ENCODE measurements around the gene LCOR. TPM values are rescaled to one million over a fixed set of nuclear protein-coding genes. Genes with fewer than 3 reads are reported as not detected.

Gene LCOR
- total RNA-seq, 1 donor from 2014 or later, result 26.2 TPM

- intact Hi-C loops (cut with micrococcal nuclease), result loop anchor here (1.0 to 10.0 kb wide), 3 partner anchors 10 to 308 kb away; no protein-coding TSS in a partner anchor
- Mint-ChIP-seq H3K9me3 (no peaks in the 10 kb centered on the region), H3K4me3 (no peak overlapping the region), H3K27me3 (ENCODE audit: insufficient read depth) (no peaks in the 10 kb centered on the region), H3K4me1 (ENCODE audit: low read depth) (peaks cover 29% of the 10 kb centered on the region), H3K27ac (no peak overlapping the region), H3K36me3 (ENCODE audit: low read depth) (peaks cover 12% of the 10 kb centered on the region)
- no peak for DNase-seq (ENCODE audit: low spot score)
Observed at GRCh38 chr10:96906864-96907263, 74.8 kb downstream of the LCOR start.

- Mint-ChIP-seq H3K27ac (no peak overlapping the region), H3K9me3 (no peaks in the 10 kb centered on the region), H3K4me3 (no peak overlapping the region), H3K36me3 (ENCODE audit: low read depth) (peaks cover 20% of the 10 kb centered on the region), H3K27me3 (ENCODE audit: insufficient read depth) (no peaks in the 10 kb centered on the region), H3K4me1 (ENCODE audit: low read depth) (peaks cover 21% of the 10 kb centered on the region)
- DNase-seq (ENCODE audit: low spot score), result no peak
- intact Hi-C loops (cut with micrococcal nuclease), result loop anchor here (1.0 to 5.0 kb wide), 4 partner anchors 37 to 115 kb away; partner anchors contain the start of gene LCOR
Observed at GRCh38 chr10:96910488-96911395, 78.6 kb downstream of the LCOR start.

- intact Hi-C loops (cut with micrococcal nuclease), result loop anchor here (5.0 kb wide), 1 partner anchor 80 kb away; the partner anchor contains the start of gene LCOR
- H3K36me3 Mint-ChIP-seq (ENCODE audit: low read depth), result peaks cover 20% of the 10 kb centered on the region
- no peaks in the 10 kb centered on the region for H3K27me3 Mint-ChIP-seq (ENCODE audit: insufficient read depth)
- DNase-seq (ENCODE audit: low spot score), result no peak
- H3K4me3 Mint-ChIP-seq, result no peak overlapping the region
- no peak overlapping the region for H3K27ac Mint-ChIP-seq
- H3K9me3 Mint-ChIP-seq, result no peaks in the 10 kb centered on the region
- H3K4me1 Mint-ChIP-seq (ENCODE audit: low read depth), result peaks cover 16% of the 10 kb centered on the region
Observed at GRCh38 chr10:96912405-96912804, 80.3 kb downstream of the LCOR start.

GRCh38 chr10:96913906-96914305, 81.8 kb downstream of the LCOR start:
- H3K27ac Mint-ChIP-seq, result no peak overlapping the region
- H3K4me3 Mint-ChIP-seq, result no peak overlapping the region
- peaks cover 21% of the 10 kb centered on the region for H3K36me3 Mint-ChIP-seq (ENCODE audit: low read depth)
- intact Hi-C loops (cut with micrococcal nuclease), result loop anchor here (5.0 kb wide), 1 partner anchor 82 kb away; the partner anchor contains the start of gene LCOR
- peaks cover 26% of the 10 kb centered on the region for H3K4me1 Mint-ChIP-seq (ENCODE audit: low read depth)
- no peaks in the 10 kb centered on the region for H3K27me3 Mint-ChIP-seq (ENCODE audit: insufficient read depth)
- no peak for DNase-seq (ENCODE audit: low spot score)
- no peaks in the 10 kb centered on the region for H3K9me3 Mint-ChIP-seq

GRCh38 chr10:96917628-96918027, 85.5 kb downstream of the LCOR start:
- intact Hi-C loops (cut with micrococcal nuclease), result no loop called here
- DNase-seq (ENCODE audit: low spot score), result no peak
- H3K36me3 Mint-ChIP-seq (ENCODE audit: low read depth), result peaks cover 9% of the 10 kb centered on the region
- no peaks in the 10 kb centered on the region for H3K27me3 Mint-ChIP-seq (ENCODE audit: insufficient read depth)
- H3K27ac Mint-ChIP-seq, result no peak overlapping the region
- H3K4me3 Mint-ChIP-seq, result no peak overlapping the region
- peaks cover 24% of the 10 kb centered on the region for H3K4me1 Mint-ChIP-seq (ENCODE audit: low read depth)
- no peaks in the 10 kb centered on the region for H3K9me3 Mint-ChIP-seq

- no peak overlapping the region for H3K27ac Mint-ChIP-seq
- H3K27me3 Mint-ChIP-seq (ENCODE audit: insufficient read depth), result no peaks in the 10 kb centered on the region
- H3K4me1 Mint-ChIP-seq (ENCODE audit: low read depth), result peaks cover 31% of the 10 kb centered on the region
- intact Hi-C loops (cut with micrococcal nuclease), result no loop called here
- H3K4me3 Mint-ChIP-seq, result no peak overlapping the region
- H3K9me3 Mint-ChIP-seq, result no peaks in the 10 kb centered on the region
- H3K36me3 Mint-ChIP-seq (ENCODE audit: low read depth), result peaks cover 6% of the 10 kb centered on the region
- DNase-seq (ENCODE audit: low spot score), result no peak
Observed at GRCh38 chr10:96918214-96919002, 86.3 kb downstream of the LCOR start.

- Mint-ChIP-seq H3K9me3 (no peaks in the 10 kb centered on the region), H3K4me1 (ENCODE audit: low read depth) (peaks cover 33% of the 10 kb centered on the region), H3K27me3 (ENCODE audit: insufficient read depth) (no peaks in the 10 kb centered on the region), H3K4me3 (no peak overlapping the region), H3K27ac (no peak overlapping the region), H3K36me3 (ENCODE audit: low read depth) (peaks cover 3% of the 10 kb centered on the region)
- intact Hi-C loops (cut with micrococcal nuclease), result no loop called here
- no peak for DNase-seq (ENCODE audit: low spot score)
Observed at GRCh38 chr10:96919785-96920430, 87.8 kb downstream of the LCOR start.

GRCh38 chr10:96921655-96922054, 89.6 kb downstream of the LCOR start:
- peaks cover 33% of the 10 kb centered on the region for H3K4me1 Mint-ChIP-seq (ENCODE audit: low read depth)
- H3K27me3 Mint-ChIP-seq (ENCODE audit: insufficient read depth), result no peaks in the 10 kb centered on the region
- H3K27ac Mint-ChIP-seq, result no peak overlapping the region
- no peaks in the 10 kb centered on the region for H3K9me3 Mint-ChIP-seq
- peaks cover 3% of the 10 kb centered on the region for H3K36me3 Mint-ChIP-seq (ENCODE audit: low read depth)
- no peak overlapping the region for H3K4me3 Mint-ChIP-seq
- intact Hi-C loops (cut with micrococcal nuclease), result no loop called here
- no peak for DNase-seq (ENCODE audit: low spot score)

- Mint-ChIP-seq H3K9me3 (no peaks in the 10 kb centered on the region), H3K27ac (no peak overlapping the region), H3K4me3 (no peak overlapping the region), H3K4me1 (ENCODE audit: low read depth) (peaks cover 23% of the 10 kb centered on the region), H3K27me3 (ENCODE audit: insufficient read depth) (no peaks in the 10 kb centered on the region), H3K36me3 (ENCODE audit: low read depth) (peaks cover 11% of the 10 kb centered on the region)
- intact Hi-C loops (cut with micrococcal nuclease), result no loop called here
- no peak for DNase-seq (ENCODE audit: low spot score)
Observed at GRCh38 chr10:96922978-96923948, 91.2 kb downstream of the LCOR start.

GRCh38 chr10:96924861-96925260, 92.8 kb downstream of the LCOR start:
- H3K27ac Mint-ChIP-seq, result no peak overlapping the region
- H3K4me1 Mint-ChIP-seq (ENCODE audit: low read depth), result peaks cover 18% of the 10 kb centered on the region
- intact Hi-C loops (cut with micrococcal nuclease), result no loop called here
- H3K9me3 Mint-ChIP-seq, result no peaks in the 10 kb centered on the region
- no peak overlapping the region for H3K4me3 Mint-ChIP-seq
- DNase-seq (ENCODE audit: low spot score), result no peak
- H3K27me3 Mint-ChIP-seq (ENCODE audit: insufficient read depth), result no peaks in the 10 kb centered on the region
- H3K36me3 Mint-ChIP-seq (ENCODE audit: low read depth), result peaks cover 14% of the 10 kb centered on the region

GRCh38 chr10:96930469-96930868, 98.4 kb downstream of the LCOR start:
- H3K4me3 Mint-ChIP-seq, result no peak overlapping the region
- no peaks in the 10 kb centered on the region for H3K9me3 Mint-ChIP-seq
- H3K36me3 Mint-ChIP-seq (ENCODE audit: low read depth), result peaks cover 13% of the 10 kb centered on the region
- no peaks in the 10 kb centered on the region for H3K27me3 Mint-ChIP-seq (ENCODE audit: insufficient read depth)
- H3K4me1 Mint-ChIP-seq (ENCODE audit: low read depth), result no peaks in the 10 kb centered on the region
- no peak overlapping the region for H3K27ac Mint-ChIP-seq
- no peak for DNase-seq (ENCODE audit: low spot score)
- intact Hi-C loops (cut with micrococcal nuclease), result no loop called here

- H3K36me3 Mint-ChIP-seq (ENCODE audit: low read depth), result peaks cover 5% of the 10 kb centered on the region
- H3K9me3 Mint-ChIP-seq, result no peaks in the 10 kb centered on the region
- H3K27me3 Mint-ChIP-seq (ENCODE audit: insufficient read depth), result no peaks in the 10 kb centered on the region
- H3K27ac Mint-ChIP-seq, result no peak overlapping the region
- H3K4me3 Mint-ChIP-seq, result no peak overlapping the region
- intact Hi-C loops (cut with micrococcal nuclease), result no loop called here
- H3K4me1 Mint-ChIP-seq (ENCODE audit: low read depth), result no peaks in the 10 kb centered on the region
- DNase-seq (ENCODE audit: low spot score), result no peak
Observed at GRCh38 chr10:96935148-96935547, 103.0 kb downstream of the LCOR start.

Data from activated T-helper 1 cell treated with anti-CD3 and anti-CD28 coated beads, Interleukin-12 subunit alpha, Interleukin-12 subunit beta, Interleukin-2, Interleukin-4 antibody, amounts not matched to agents 30 ng/mL and 10 ng/mL and 1 ng/mL, durations not matched to agents 14 hours and 24 hours and 36 hours (primary cell).